H1 (cell line): ENCODE data around the gene C19orf12. TPM values are rescaled to one million over a fixed set of nuclear protein-coding genes. Genes with fewer than 3 reads are reported as not detected.

ENCODE experiments used
- CTCF ChIA-PET: fragments of 300-600 bp; sonication (Branson Sonifier 250); formaldehyde crosslinking; loops from one replicate; lab custom pipeline; 2021; ENCODE audit not compliant: partially characterized antibody; lab: Charles Lee
- POLR2A ChIA-PET: fragments of 300-600 bp; sonication (Branson Sonifier 250); formaldehyde crosslinking; loops from one replicate; lab custom pipeline; 2021; ENCODE audit warnings: inconsistent platforms; ENCODE audit not compliant: partially characterized antibody; lab: Charles Lee
- DNase-seq, 2 experiments: peaks; one replicate each; pipeline versions ENCODE4 v3.0.0 to v3.0.0-alpha.2; 2010 to 2022; ENCODE audit warnings: low spot score in 2 of 2, low read depth in 1 of 2, mixed read lengths in 1 of 2
- FAIRE-seq: peaks from 2 replicates; lab custom pipeline; 2011; peaks lifted over from hg19 to GRCh38; lab: Jason Lieb, UNC
- H2AFZ ChIP-seq: 2 replicates; pipeline ENCODE4 v1.8.1; 2012; ENCODE audit warnings: low read length, inconsistent platforms
- H2AK5ac ChIP-seq: 2 replicates; pipeline ENCODE4 v1.6.1; 2013; ENCODE audit warnings: low read depth, low read length
- H2BK120ac ChIP-seq: replicated peaks from 2 replicates; pipeline ENCODE3; 2013; ENCODE audit warnings: low read depth, low read length, inconsistent platforms
- H2BK12ac ChIP-seq: 2 replicates; pipeline ENCODE4 v1.6.1; 2013; ENCODE audit warnings: low read depth, low read length
- H2BK15ac ChIP-seq: 2 replicates; pipeline ENCODE4 v1.6.1; 2013; ENCODE audit warnings: low read length
- H2BK20ac ChIP-seq: 2 replicates; pipeline ENCODE4 v1.6.1; 2013; ENCODE audit warnings: low read length
- H2BK5ac ChIP-seq: 2 replicates; pipeline ENCODE4 v1.6.1; 2013; ENCODE audit warnings: low read depth, low read length
- H3K14ac ChIP-seq: 2 replicates; pipeline ENCODE4 v1.6.1; 2013; ENCODE audit warnings: inconsistent platforms; ENCODE audit not compliant: insufficient read length
- H3K18ac ChIP-seq: 2 replicates; pipeline ENCODE4 v1.6.1; 2013; ENCODE audit warnings: low read length; ENCODE audit errors: extremely low read depth
- H3K23ac ChIP-seq: 2 replicates; pipeline ENCODE4 v1.6.1; 2013; ENCODE audit warnings: inconsistent platforms; ENCODE audit not compliant: insufficient read length
- H3K23me2 ChIP-seq: 2 replicates; pipeline ENCODE4 v1.6.1; 2013; ENCODE audit warnings: low read depth, low read length
- H3K27ac ChIP-seq: 2 replicates; pipeline ENCODE4 v1.6.1; 2011; ENCODE audit warnings: low read depth, low read length, inconsistent platforms
- H3K27me3 ChIP-seq, 4 experiments: replicated peaks in 1 of 4; 1 replicate in 1 of 4; 2 replicates in 3 of 4; pipeline versions ENCODE4 v1.6.1 to v1.8.1; 2011 to 2013; ENCODE audit warnings: low read length in 3 of 4, mild to moderate bottlenecking in 3 of 4, inconsistent platforms in 2 of 4, mixed read lengths in 2 of 4, moderate library complexity in 1 of 4; ENCODE audit not compliant: control insufficient read depth in 3 of 4, insufficient read depth in 3 of 4; ENCODE audit errors: extremely low read depth in 1 of 4
- H3K36me3 ChIP-seq, 4 experiments: 2 replicates each; pipeline versions ENCODE4 v1.6.1 to v1.8.1; 2011 to 2013; ENCODE audit warnings: mild to moderate bottlenecking in 4 of 4, low read length in 3 of 4, moderate library complexity in 2 of 4, control low read depth in 1 of 4, inconsistent platforms in 1 of 4; ENCODE audit not compliant: insufficient read depth in 4 of 4, control insufficient read depth in 2 of 4
- H3K4ac ChIP-seq: replicated peaks from 2 replicates; pipeline ENCODE3; 2013; ENCODE audit warnings: low read length, low read depth, mixed read lengths, inconsistent platforms; ENCODE audit not compliant: insufficient read length
- H3K4me1 ChIP-seq, 4 experiments: replicated peaks in 1 of 4; 1 replicate in 1 of 4; 2 replicates in 3 of 4; pipeline versions ENCODE4 v1.6.1 to v1.8.1; 2011 to 2013; ENCODE audit warnings: low read length in 3 of 4, inconsistent platforms in 2 of 4, mixed read lengths in 1 of 4; ENCODE audit not compliant: insufficient read depth in 4 of 4, control insufficient read depth in 3 of 4
- H3K4me2 ChIP-seq, 2 experiments: 2 replicates each; pipeline versions ENCODE4 v1.6.1 to v1.8.1; 2011 to 2013; ENCODE audit warnings: low read depth in 2 of 2, low read length in 2 of 2, control low read depth in 1 of 2, inconsistent platforms in 1 of 2, mild to moderate bottlenecking in 1 of 2; ENCODE audit not compliant: insufficient read depth in 1 of 2
- H3K4me3 ChIP-seq, 4 experiments: fragments of 200-600, 300-600 bp in 1 of 4; sonication (generic), shearing (Covaris generic), sonication (Bioruptor Twin) in 1 of 4; 2 replicates each; pipeline versions ENCODE4 v1.5.1 to v1.8.1; 2011 to 2016; ENCODE audit warnings: low read length in 4 of 4, low read depth in 3 of 4, control low read depth in 2 of 4, inconsistent platforms in 2 of 4, mild to moderate bottlenecking in 2 of 4, mixed read lengths in 1 of 4, moderate library complexity in 1 of 4; ENCODE audit not compliant: insufficient read depth in 2 of 4; ENCODE audit errors: extremely low read depth in 1 of 4
- H3K56ac ChIP-seq: replicated peaks from 2 replicates; pipeline ENCODE3; 2013; ENCODE audit warnings: low read depth, mild to moderate bottlenecking, mixed read lengths, low read length, inconsistent platforms; ENCODE audit not compliant: insufficient read length
- H3K79me1 ChIP-seq: 2 replicates; pipeline ENCODE4 v1.6.1; 2013; ENCODE audit warnings: low read depth, low read length, control low read depth
- H3K79me2 ChIP-seq, 2 experiments: 2 replicates each; pipeline versions ENCODE4 v1.6.1 to v1.8.1; 2012 to 2013; ENCODE audit warnings: low read length in 2 of 2, mild to moderate bottlenecking in 2 of 2, inconsistent platforms in 1 of 2; ENCODE audit not compliant: insufficient read depth in 2 of 2, control insufficient read depth in 1 of 2
- H3K9ac ChIP-seq, 4 experiments: replicated peaks in 1 of 4; 1 replicate in 1 of 4; 2 replicates in 3 of 4; pipeline versions ENCODE4 v1.6.1 to v1.8.1; 2011 to 2013; ENCODE audit warnings: low read depth in 3 of 4, low read length in 3 of 4, control low read depth in 2 of 4, mild to moderate bottlenecking in 2 of 4, moderate library complexity in 2 of 4, inconsistent platforms in 1 of 4; ENCODE audit errors: extremely low read depth in 1 of 4
- H3K9me3 ChIP-seq, 2 experiments: 2 replicates each; pipeline versions ENCODE4 v1.6.1 to v1.8.1; 2012 to 2013; ENCODE audit warnings: mild to moderate bottlenecking in 2 of 2, moderate library complexity in 2 of 2, control low read depth in 1 of 2, inconsistent platforms in 1 of 2, low read depth in 1 of 2, low read length in 1 of 2, mixed read lengths in 1 of 2; ENCODE audit not compliant: insufficient read depth in 2 of 2
- H4K20me1 ChIP-seq, 2 experiments: replicated peaks in 1 of 2; 2 replicates each; pipeline versions ENCODE3 to v1.8.1; 2011 to 2013; ENCODE audit warnings: inconsistent platforms in 2 of 2, low read length in 2 of 2, mild to moderate bottlenecking in 1 of 2; ENCODE audit not compliant: insufficient read depth in 2 of 2, control insufficient read depth in 1 of 2
- H4K5ac ChIP-seq: 2 replicates; pipeline ENCODE4 v1.6.1; 2013; ENCODE audit warnings: low read length, low read depth, mixed read lengths, inconsistent platforms; ENCODE audit not compliant: insufficient read length
- H4K8ac ChIP-seq: 2 replicates; pipeline ENCODE4 v1.8.0; 2013; ENCODE audit warnings: mild to moderate bottlenecking, moderate library complexity, low read length, inconsistent platforms; ENCODE audit not compliant: insufficient read depth; ENCODE audit errors: extremely low read depth
- H4K91ac ChIP-seq: replicated peaks from 2 replicates; pipeline ENCODE3; 2013; ENCODE audit warnings: low read length, mixed read lengths, inconsistent platforms; ENCODE audit not compliant: insufficient read length
- EGR1 ChIP-seq: IDR thresholded peaks from 2 replicates; pipeline ENCODE4 v1.6.1; 2011; ENCODE audit warnings: low read depth, low read length, borderline replicate concordance
- SP1 ChIP-seq: IDR thresholded peaks from 2 replicates; pipeline ENCODE4 v1.6.1; 2011; ENCODE audit warnings: low read depth, low read length
- WGBS, 2 experiments: shearing (Covaris generic) in 1 of 2; methylation state at CpG; one replicate each; pipeline versions ENCODE4 v1.1.6 to v1.1.7; 2013 to 2015; ENCODE audit warnings: low lambda C conversion rate in 2 of 2, mixed read lengths in 2 of 2, inconsistent platforms in 1 of 2, low coverage in 1 of 2, missing lambda C conversion rate in 1 of 2; ENCODE audit not compliant: insufficient replicate concordance in 2 of 2, insufficient coverage in 1 of 2, insufficient read length in 1 of 2; ENCODE audit errors: extremely low coverage in 1 of 2, missing lambda C conversion rate in 1 of 2; 5-methylcytosine and 5-hydroxymethylcytosine counted together
- polyA plus RNA-seq, 7 experiments: library from polyadenylated mRNA; depleted of rRNA in 3 of 7; stranded (reverse) in 5 of 7; unstranded in 2 of 7; fragments of >200 nt in 5 of 7; fragments of 200-250 nt in 2 of 7; gene quantifications; 1 replicate in 5 of 7; 2 replicates in 1 of 7; 4 replicates in 1 of 7; pipeline versions ENCODE4 v1.2.1 to v1.2.3, GENCODE V29; 2011 to 2013; ENCODE audit warnings: missing spikeins in 2 of 7, mixed read lengths in 2 of 7
- total RNA-seq: library from RNA; stranded (reverse); fragmentation: NEBNext Ultra II Directional; extraction: Animal tissue kit (Norgen Biotek cat#: 25700); gene quantifications from 2 replicates; pipeline ENCODE4 v1.2.1, GENCODE V29; 2021

The C19orf12 gene
- total and polyA plus RNA-seq, 2 of the 8 experiments (the other 6 are each of a cell fraction or from before 2014, with no cell fraction given), result 10.7 to 11.9 TPM

- ChIA-PET CTCF (interaction anchor here (0.7 to 1.9 kb wide), 5 partner anchors 11 to 120 kb away, joined by 3 to 5 read pairs (median 3); no protein-coding TSS in a partner anchor), POLR2A (interaction anchor here (1.2 kb wide), 1 partner anchor 27 kb away, joined by 3 read pairs; no protein-coding TSS in a partner anchor)
- 94% methylated on average over 11 of the region's 11 CpGs; no CpG with 5 or more reads in 1 of the 2 experiments for WGBS, 2 experiments
Observed at GRCh38 chr19:29752450-29753025, 37.5 kb upstream of the C19orf12 start.

More at GRCh38 chr19:29752450-29753025, 37.5 kb upstream of the C19orf12 start:
- H2AFZ ChIP-seq, result no peak overlapping the region
- no peak overlapping the region for H3K9ac ChIP-seq
- no peaks in the 10 kb centered on the region for H3K36me3 ChIP-seq
- no peak overlapping the region for H2BK120ac ChIP-seq
- no peak overlapping the region for H3K18ac ChIP-seq
- no peaks in the 10 kb centered on the region for H3K9me3 ChIP-seq
- H4K20me1 ChIP-seq, result no peaks in the 10 kb centered on the region
- no peaks in the 10 kb centered on the region for H3K27me3 ChIP-seq
- H3K4ac ChIP-seq, result no peak overlapping the region
- no peak overlapping the region for H2AK5ac ChIP-seq
- H2BK20ac ChIP-seq, result no peak overlapping the region
- no peaks in the 10 kb centered on the region for H3K23me2 ChIP-seq
- H3K4me3 ChIP-seq, result no peak overlapping the region
- H4K91ac ChIP-seq, result no peak overlapping the region
- H3K4me2 ChIP-seq, result no peak overlapping the region
- no peak overlapping the region for H4K5ac ChIP-seq
- TF ChIP-seq SP1 (no peak), EGR1 (no peak)
- TF ChIP-seq, all 59 proteins: peak for 0
- Histone ChIP-seq H2BK12ac (no peak overlapping the region), H3K79me1 (no peaks in the 10 kb centered on the region), H3K14ac (no peak overlapping the region), H4K8ac (no peak overlapping the region), H2BK15ac (no peak overlapping the region), H2BK5ac (no peak overlapping the region), H3K4me1 (no peaks in the 10 kb centered on the region; a peak in 2 of 7 replicates), H3K23ac (no peak overlapping the region), H3K79me2 (no peaks in the 10 kb centered on the region), H3K56ac (no peak overlapping the region), H3K27ac (no peak overlapping the region)
- FAIRE-seq, result no peak
- no peak for DNase-seq
